Astrocyte (in vitro differentiated cells and primary cell): ENCODE results near the gene PLXNB2. TPM values are rescaled to one million over a fixed set of nuclear protein-coding genes. Genes with fewer than 3 reads are reported as not detected.

Experiments
- DNase-seq: peaks from one replicate; pipeline ENCODE4 v3.0.0-alpha.2; 2010; ENCODE audit warnings: low read depth
- FAIRE-seq: peaks from 2 replicates; lab custom pipeline; 2011; peaks lifted over from hg19 to GRCh38; lab: Jason Lieb, UNC
- H2AFZ ChIP-seq: 2 replicates; pipeline ENCODE4 v1.6.0; 2012; ENCODE audit warnings: low read depth, low read length, inconsistent platforms
- H3K27ac ChIP-seq: 2 replicates; pipeline ENCODE4 v1.5.1; 2011; ENCODE audit warnings: low read depth, low read length, inconsistent platforms
- H3K27me3 ChIP-seq: 2 replicates; pipeline ENCODE4 v1.6.0; 2011; ENCODE audit warnings: low read length, inconsistent platforms; ENCODE audit not compliant: insufficient read depth
- H3K36me3 ChIP-seq: 2 replicates; pipeline ENCODE4 v1.5.1; 2011; ENCODE audit warnings: low read length, inconsistent platforms; ENCODE audit not compliant: insufficient read depth
- H3K4me1 ChIP-seq: 2 replicates; pipeline ENCODE4 v1.5.1; 2011; ENCODE audit warnings: low read length, inconsistent platforms; ENCODE audit not compliant: insufficient read depth
- H3K4me2 ChIP-seq: 2 replicates; pipeline ENCODE4 v1.6.0; 2012; ENCODE audit warnings: low read length, inconsistent platforms
- H3K4me3 ChIP-seq: 2 replicates; pipeline ENCODE4 v1.5.1; 2011; ENCODE audit warnings: low read depth, mild to moderate bottlenecking, low read length, inconsistent platforms; ENCODE audit not compliant: insufficient read depth
- H3K79me2 ChIP-seq: 2 replicates; pipeline ENCODE4 v1.6.0; 2012; ENCODE audit warnings: mild to moderate bottlenecking, low read length, inconsistent platforms; ENCODE audit not compliant: insufficient read depth
- H3K9ac ChIP-seq: 2 replicates; pipeline ENCODE4 v1.6.0; 2012; ENCODE audit warnings: mild to moderate bottlenecking, low read length, inconsistent platforms
- H3K9me3 ChIP-seq: 2 replicates; pipeline ENCODE4 v1.5.1; 2012; ENCODE audit warnings: low read depth, mild to moderate bottlenecking, low read length, inconsistent platforms; ENCODE audit not compliant: insufficient read depth
- H4K20me1 ChIP-seq: 2 replicates; pipeline ENCODE4 v1.6.0; 2012; ENCODE audit warnings: low read length, inconsistent platforms; ENCODE audit not compliant: insufficient read depth
- H3K27ac Mint-ChIP-seq: one replicate; pipeline ENCODE4 v1.8.0; 2021; ENCODE audit warnings: mild to moderate bottlenecking, mixed read lengths; ENCODE audit not compliant: unreplicated experiment
- H3K27me3 Mint-ChIP-seq: one replicate; pipeline ENCODE4 v1.8.0; 2021; ENCODE audit warnings: low read depth, mixed read lengths; ENCODE audit not compliant: unreplicated experiment
- H3K36me3 Mint-ChIP-seq: one replicate; pipeline ENCODE4 v1.8.0; 2021; ENCODE audit warnings: low read depth, mixed read lengths; ENCODE audit not compliant: unreplicated experiment
- H3K4me1 Mint-ChIP-seq: one replicate; pipeline ENCODE4 v1.8.0; 2021; ENCODE audit warnings: low read depth, mixed read lengths; ENCODE audit not compliant: unreplicated experiment
- H3K4me3 Mint-ChIP-seq: one replicate; pipeline ENCODE4 v1.8.0; 2021; ENCODE audit warnings: mild to moderate bottlenecking, moderate library complexity, mixed read lengths; ENCODE audit not compliant: unreplicated experiment
- H3K9me3 Mint-ChIP-seq: one replicate; pipeline ENCODE4 v1.8.0; 2021; ENCODE audit warnings: mild to moderate bottlenecking, mixed read lengths; ENCODE audit not compliant: unreplicated experiment
- CTCF ChIP-seq: IDR thresholded peaks from 2 replicates; pipeline ENCODE4 v1.5.1; 2011; ENCODE audit warnings: low read depth, mild to moderate bottlenecking, inconsistent platforms, low read length, moderate library complexity; ENCODE audit not compliant: insufficient read depth
- EZH2 ChIP-seq: IDR thresholded peaks from 2 replicates; pipeline ENCODE4 v1.6.1; 2012; ENCODE audit warnings: mild to moderate bottlenecking, low read length, inconsistent platforms; ENCODE audit not compliant: insufficient read depth
- total RNA-seq: library from RNA; stranded (reverse); gene quantifications from 2 replicates; pipeline ENCODE4 v1.2.1, GENCODE V29; 2021

Gene PLXNB2
- total RNA-seq, 1 donor from 2014 or later, result 327 TPM

GRCh38 chr22:50236731-50237409, 70.6 kb downstream of the PLXNB2 start:
- FAIRE-seq (no peak), DNase-seq (no peak)
- Histone ChIP-seq H3K4me3 (no peak overlapping the region), H3K4me1 (no peaks in the 10 kb centered on the region), H3K27ac (no peak overlapping the region), H3K9me3 (peaks cover 4% of the 10 kb centered on the region), H3K4me2 (no peak overlapping the region), H3K9ac (no peak overlapping the region), H2AFZ (no peak overlapping the region), H3K79me2 (peaks cover 80% of the 10 kb centered on the region), H3K36me3 (no peaks in the 10 kb centered on the region), H4K20me1 (peaks cover 74% of the 10 kb centered on the region), H3K27me3 (no peaks in the 10 kb centered on the region)
- no peak overlapping the region for H3K27ac Mint-ChIP-seq
- peaks cover 7% of the 10 kb centered on the region for H3K4me1 Mint-ChIP-seq
- H3K27me3 Mint-ChIP-seq, result no peaks in the 10 kb centered on the region
- no peak for TF ChIP-seq EZH2
- TF ChIP-seq CTCF, result peak; percentile 51
- no peak overlapping the region for H3K4me3 Mint-ChIP-seq
- no peaks in the 10 kb centered on the region for H3K9me3 Mint-ChIP-seq
- H3K36me3 Mint-ChIP-seq, result peaks cover 6% of the 10 kb centered on the region

GRCh38 chr22:50233223-50233622, 74.2 kb downstream of the PLXNB2 start:
- H3K27me3 Mint-ChIP-seq, result no peaks in the 10 kb centered on the region
- H3K36me3 Mint-ChIP-seq, result peaks cover 17% of the 10 kb centered on the region
- H3K9me3 ChIP-seq, result peaks cover 4% of the 10 kb centered on the region
- H2AFZ ChIP-seq, result no peak overlapping the region
- H3K79me2 ChIP-seq, result peaks cover 48% of the 10 kb centered on the region
- H3K27me3 ChIP-seq, result no peaks in the 10 kb centered on the region
- H3K4me2 ChIP-seq, result no peak overlapping the region
- no peak for TF ChIP-seq EZH2
- no peak for TF ChIP-seq CTCF
- H3K9me3 Mint-ChIP-seq, result no peaks in the 10 kb centered on the region
- no peak for DNase-seq
- H3K4me3 Mint-ChIP-seq, result no peak overlapping the region
- H4K20me1 ChIP-seq, result peaks cover 65% of the 10 kb centered on the region
- no peaks in the 10 kb centered on the region for H3K4me1 ChIP-seq
- H3K4me1 Mint-ChIP-seq, result peaks cover 7% of the 10 kb centered on the region
- H3K36me3 ChIP-seq, result no peaks in the 10 kb centered on the region
- no peak overlapping the region for H3K4me3 ChIP-seq
- no peak overlapping the region for H3K27ac ChIP-seq
- H3K9ac ChIP-seq, result no peak overlapping the region
- no peak overlapping the region for H3K27ac Mint-ChIP-seq
- FAIRE-seq, result no peak

- Histone ChIP-seq H3K27ac (no peak overlapping the region), H3K4me3 (no peak overlapping the region), H3K4me2 (no peak overlapping the region), H2AFZ (no peak overlapping the region), H4K20me1 (peaks cover 60% of the 10 kb centered on the region), H3K27me3 (no peaks in the 10 kb centered on the region), H3K9me3 (peaks cover 4% of the 10 kb centered on the region), H3K4me1 (no peaks in the 10 kb centered on the region), H3K9ac (no peak overlapping the region), H3K36me3 (no peaks in the 10 kb centered on the region), H3K79me2 (peaks cover 43% of the 10 kb centered on the region)
- TF ChIP-seq EZH2, result no peak
- no peak for TF ChIP-seq CTCF
- DNase-seq, result no peak
- no peak for FAIRE-seq
- Mint-ChIP-seq H3K9me3 (no peaks in the 10 kb centered on the region), H3K27ac (no peak overlapping the region), H3K4me1 (peaks cover 7% of the 10 kb centered on the region), H3K4me3 (no peak overlapping the region), H3K36me3 (peaks cover 17% of the 10 kb centered on the region), H3K27me3 (no peaks in the 10 kb centered on the region)
Observed at GRCh38 chr22:50232481-50233151, 74.8 kb downstream of the PLXNB2 start.
